ENCODE data around the gene GSG1.

GSG1 gene

GRCh38 chr12:13126494-13126893 lies 23.0 kb upstream of the GSG1 start:
- Histone ChIP-seq H3K36me3 (ENCODE audit: insufficient read depth, low read length) (no peaks in the 10 kb centered on the region), H3K27ac (no peak overlapping the region), H3K4me3 (no peak overlapping the region), H3K9me3 (ENCODE audit: low read depth, low read length) (no peaks in the 10 kb centered on the region), H3K9ac (ENCODE audit: insufficient read length) (no peak overlapping the region)
- TF ChIP-seq FOXP2 (optimal IDR thresholded peaks at IDR 0.05; ENCODE audit: control extremely low read depth, extremely low read length, insufficient read depth), result no peak
- no peak for TF ChIP-seq POLR2AphosphoS5 (IDR thresholded peaks at IDR 0.05; ENCODE audit: borderline replicate concordance, low read depth, low read length)
- TF ChIP-seq EZH2 (IDR thresholded peaks at IDR 0.05), result no peak
- no peak for DNase-seq (ENCODE audit: low read depth, low spot score)

- H3K9me3 ChIP-seq (ENCODE audit: low read depth, low read length), result no peaks in the 10 kb centered on the region
- no peak overlapping the region for H3K9ac ChIP-seq (ENCODE audit: insufficient read length)
- no peak overlapping the region for H3K4me3 ChIP-seq
- no peak for DNase-seq (ENCODE audit: low read depth, low spot score)
- TF ChIP-seq POLR2AphosphoS5 (IDR thresholded peaks at IDR 0.05; ENCODE audit: borderline replicate concordance, low read depth, low read length), result no peak
- TF ChIP-seq FOXP2 (optimal IDR thresholded peaks at IDR 0.05; ENCODE audit: control extremely low read depth, extremely low read length, insufficient read depth), result no peak
- TF ChIP-seq EZH2 (IDR thresholded peaks at IDR 0.05), result no peak
- H3K27ac ChIP-seq, result no peak overlapping the region
- no peaks in the 10 kb centered on the region for H3K36me3 ChIP-seq (ENCODE audit: insufficient read depth, low read length)
Observed at GRCh38 chr12:13125996-13126395, 22.5 kb upstream of the GSG1 start.

- Histone ChIP-seq H3K27ac (no peak overlapping the region), H3K9me3 (ENCODE audit: low read depth, low read length) (no peaks in the 10 kb centered on the region), H3K9ac (ENCODE audit: insufficient read length) (no peak overlapping the region), H3K4me3 (no peak overlapping the region), H3K36me3 (ENCODE audit: insufficient read depth, low read length) (no peaks in the 10 kb centered on the region)
- TF ChIP-seq EZH2 (IDR thresholded peaks at IDR 0.05) (no peak), POLR2AphosphoS5 (IDR thresholded peaks at IDR 0.05; ENCODE audit: borderline replicate concordance, low read depth, low read length) (no peak), FOXP2 (optimal IDR thresholded peaks at IDR 0.05; ENCODE audit: control extremely low read depth, extremely low read length, insufficient read depth) (no peak)
- DNase-seq (ENCODE audit: low read depth, low spot score), result no peak
Observed at GRCh38 chr12:13124656-13125505, 21.4 kb upstream of the GSG1 start.

GRCh38 chr12:13121568-13121967 lies 18.1 kb upstream of the GSG1 start:
- Histone ChIP-seq H3K9me3 (ENCODE audit: low read depth, low read length) (no peaks in the 10 kb centered on the region), H3K36me3 (ENCODE audit: insufficient read depth, low read length) (no peaks in the 10 kb centered on the region), H3K27ac (no peak overlapping the region), H3K4me3 (no peak overlapping the region), H3K9ac (ENCODE audit: insufficient read length) (no peak overlapping the region)
- no peak for TF ChIP-seq FOXP2 (optimal IDR thresholded peaks at IDR 0.05; ENCODE audit: control extremely low read depth, extremely low read length, insufficient read depth)
- TF ChIP-seq EZH2 (IDR thresholded peaks at IDR 0.05), result no peak
- no peak for DNase-seq (ENCODE audit: low read depth, low spot score)

GRCh38 chr12:13120413-13120812 lies 16.9 kb upstream of the GSG1 start:
- H3K9me3 ChIP-seq (ENCODE audit: low read depth, low read length), result no peaks in the 10 kb centered on the region
- DNase-seq (ENCODE audit: low read depth, low spot score), result no peak
- H3K27ac ChIP-seq, result no peak overlapping the region
- TF ChIP-seq POLR2AphosphoS5 (IDR thresholded peaks at IDR 0.05; ENCODE audit: borderline replicate concordance, low read depth, low read length), result no peak
- TF ChIP-seq EZH2 (IDR thresholded peaks at IDR 0.05), result no peak
- no peak for TF ChIP-seq FOXP2 (optimal IDR thresholded peaks at IDR 0.05; ENCODE audit: control extremely low read depth, extremely low read length, insufficient read depth)
- H3K36me3 ChIP-seq (ENCODE audit: insufficient read depth, low read length), result no peaks in the 10 kb centered on the region
- H3K4me3 ChIP-seq, result no peak overlapping the region
- H3K9ac ChIP-seq (ENCODE audit: insufficient read length), result no peak overlapping the region

GRCh38 chr12:13119826-13120225 lies 16.4 kb upstream of the GSG1 start:
- Histone ChIP-seq H3K4me3 (no peak overlapping the region), H3K27ac (no peak overlapping the region), H3K9ac (ENCODE audit: insufficient read length) (no peak overlapping the region), H3K36me3 (ENCODE audit: insufficient read depth, low read length) (no peaks in the 10 kb centered on the region), H3K9me3 (ENCODE audit: low read depth, low read length) (no peaks in the 10 kb centered on the region)
- DNase-seq (ENCODE audit: low read depth, low spot score), result no peak
- TF ChIP-seq EZH2 (IDR thresholded peaks at IDR 0.05) (no peak), FOXP2 (optimal IDR thresholded peaks at IDR 0.05; ENCODE audit: control extremely low read depth, extremely low read length, insufficient read depth) (no peak), POLR2AphosphoS5 (IDR thresholded peaks at IDR 0.05; ENCODE audit: borderline replicate concordance, low read depth, low read length) (no peak)

GRCh38 chr12:13117029-13117428 lies 13.6 kb upstream of the GSG1 start:
- H3K9me3 ChIP-seq (ENCODE audit: low read depth, low read length), result no peaks in the 10 kb centered on the region
- no peak for TF ChIP-seq FOXP2 (optimal IDR thresholded peaks at IDR 0.05; ENCODE audit: control extremely low read depth, extremely low read length, insufficient read depth)
- TF ChIP-seq POLR2AphosphoS5 (IDR thresholded peaks at IDR 0.05; ENCODE audit: borderline replicate concordance, low read depth, low read length), result no peak
- TF ChIP-seq EZH2 (IDR thresholded peaks at IDR 0.05), result no peak
- no peak for DNase-seq (ENCODE audit: low read depth, low spot score)

GRCh38 chr12:13116259-13116658 lies 12.8 kb upstream of the GSG1 start:
- DNase-seq (ENCODE audit: low read depth, low spot score), result no peak
- H3K9ac ChIP-seq (ENCODE audit: insufficient read length), result no peak overlapping the region
- H3K4me3 ChIP-seq, result no peak overlapping the region
- H3K27ac ChIP-seq, result no peak overlapping the region
- no peaks in the 10 kb centered on the region for H3K36me3 ChIP-seq (ENCODE audit: insufficient read depth, low read length)
- no peaks in the 10 kb centered on the region for H3K9me3 ChIP-seq (ENCODE audit: low read depth, low read length)
- TF ChIP-seq POLR2AphosphoS5 (IDR thresholded peaks at IDR 0.05; ENCODE audit: borderline replicate concordance, low read depth, low read length), result no peak
- TF ChIP-seq EZH2 (IDR thresholded peaks at IDR 0.05), result no peak
- TF ChIP-seq FOXP2 (optimal IDR thresholded peaks at IDR 0.05; ENCODE audit: control extremely low read depth, extremely low read length, insufficient read depth), result no peak

More at GRCh38 chr12:13117029-13117428, 13.6 kb upstream of the GSG1 start:
- Histone ChIP-seq H3K36me3 (ENCODE audit: insufficient read depth, low read length) (no peaks in the 10 kb centered on the region), H3K9ac (ENCODE audit: insufficient read length) (no peak overlapping the region), H3K27ac (no peak overlapping the region), H3K4me3 (no peak overlapping the region)
